ENCODE results near the gene MBD6. TPM values are rescaled to one million over a fixed set of nuclear protein-coding genes. Genes with fewer than 3 reads are reported as not detected.
"Not testable (repeated sequence)": the region's sequence is repeated elsewhere in the genome, so short reads cannot be mapped to it uniquely, and the experiment has no call there.

The MBD6 gene
- polyA plus RNA-seq, 1 donor = 67.7 TPM

GRCh38 chr12:57489157-57489641, 33.4 kb upstream of the MBD6 start:
- DNase-seq = no peak
- WGBS (ENCODE audit: insufficient coverage, low lambda C conversion rate) = 100% methylated on average over 2 of the region's 5 CpGs
- no peaks in the 10 kb centered on the region for H3K9me3 ChIP-seq (ENCODE audit: control insufficient read depth, low read depth, low read length)
- peak overlapping the region; percentile 92 for H3K4me3 ChIP-seq (ENCODE audit: low read length)
- H3K4me1 ChIP-seq (ENCODE audit: control insufficient read depth, insufficient read depth, low read length) = peaks cover 5% of the 10 kb centered on the region
- H3K36me3 ChIP-seq (ENCODE audit: control insufficient read depth, insufficient read depth, low read length) = peaks cover 29% of the 10 kb centered on the region
- H3K27ac ChIP-seq (ENCODE audit: low read length) = no peak overlapping the region
- H3K27me3 ChIP-seq (ENCODE audit: control insufficient read depth, insufficient read depth, low read length) = no peaks in the 10 kb centered on the region

GRCh38 chr12:57490126-57490525, 32.5 kb upstream of the MBD6 start:
- no CpG with 5 or more reads among the region's 4 CpGs for WGBS (ENCODE audit: insufficient coverage, low lambda C conversion rate)
- H3K9me3 ChIP-seq (ENCODE audit: control insufficient read depth, low read depth, low read length) = no peaks in the 10 kb centered on the region
- no peak overlapping the region for H3K27ac ChIP-seq (ENCODE audit: low read length)
- no peak overlapping the region for H3K4me3 ChIP-seq (ENCODE audit: low read length)
- H3K4me1 ChIP-seq (ENCODE audit: control insufficient read depth, insufficient read depth, low read length) = peaks cover 5% of the 10 kb centered on the region
- peaks cover 29% of the 10 kb centered on the region for H3K36me3 ChIP-seq (ENCODE audit: control insufficient read depth, insufficient read depth, low read length)
- no peaks in the 10 kb centered on the region for H3K27me3 ChIP-seq (ENCODE audit: control insufficient read depth, insufficient read depth, low read length)
- no peak for DNase-seq

- no peak overlapping the region for H3K27ac ChIP-seq (ENCODE audit: low read length)
- WGBS (ENCODE audit: insufficient coverage, low lambda C conversion rate) = 83% methylated on average over 1 of the region's 15 CpGs
Measured at GRCh38 chr12:57491393-57492280, 31.0 kb upstream of the MBD6 start.

GRCh38 chr12:57495051-57495701, 27.4 kb upstream of the MBD6 start:
- not testable (repeated sequence) for H3K4me1 ChIP-seq (ENCODE audit: control insufficient read depth, insufficient read depth, low read length); H3K4me3 ChIP-seq (ENCODE audit: low read length); DNase-seq; H3K9me3 ChIP-seq (ENCODE audit: control insufficient read depth, low read depth, low read length); H3K27me3 ChIP-seq (ENCODE audit: control insufficient read depth, insufficient read depth, low read length); H3K27ac ChIP-seq (ENCODE audit: low read length)
- WGBS (ENCODE audit: insufficient coverage, low lambda C conversion rate) = no CpG with 5 or more reads among the region's 48 CpGs
- H3K36me3 ChIP-seq (ENCODE audit: control insufficient read depth, insufficient read depth, low read length) = peaks cover 47% of the 10 kb centered on the region

More at GRCh38 chr12:57491393-57492280, 31.0 kb upstream of the MBD6 start:
- Histone ChIP-seq H3K4me3 (ENCODE audit: low read length) (no peak overlapping the region), H3K9me3 (ENCODE audit: control insufficient read depth, low read depth, low read length) (no peaks in the 10 kb centered on the region), H3K4me1 (ENCODE audit: control insufficient read depth, insufficient read depth, low read length) (peaks cover 5% of the 10 kb centered on the region), H3K27me3 (ENCODE audit: control insufficient read depth, insufficient read depth, low read length) (no peaks in the 10 kb centered on the region), H3K36me3 (ENCODE audit: control insufficient read depth, insufficient read depth, low read length) (peaks cover 31% of the 10 kb centered on the region)
- no peak for DNase-seq

- Histone ChIP-seq H3K36me3 (ENCODE audit: control insufficient read depth, insufficient read depth, low read length) (peaks cover 45% of the 10 kb centered on the region), H3K27ac (ENCODE audit: low read length) (no peak overlapping the region), H3K27me3 (ENCODE audit: control insufficient read depth, insufficient read depth, low read length) (no peaks in the 10 kb centered on the region), H3K4me1 (ENCODE audit: control insufficient read depth, insufficient read depth, low read length) (no peaks in the 10 kb centered on the region), H3K9me3 (ENCODE audit: control insufficient read depth, low read depth, low read length) (no peaks in the 10 kb centered on the region), H3K4me3 (ENCODE audit: low read length) (no peak overlapping the region)
- no peak for DNase-seq
Measured at GRCh38 chr12:57496822-57497221, 25.8 kb upstream of the MBD6 start.

GRCh38 chr12:57497223-57498131, 25.1 kb upstream of the MBD6 start:
- no peaks in the 10 kb centered on the region for H3K27me3 ChIP-seq (ENCODE audit: control insufficient read depth, insufficient read depth, low read length)
- WGBS (ENCODE audit: insufficient coverage, low lambda C conversion rate) = 100% methylated on average over 4 of the region's 12 CpGs
- H3K27ac ChIP-seq (ENCODE audit: low read length) = no peak overlapping the region
- H3K9me3 ChIP-seq (ENCODE audit: control insufficient read depth, low read depth, low read length) = no peaks in the 10 kb centered on the region
- no peak overlapping the region for H3K4me3 ChIP-seq (ENCODE audit: low read length)
- H3K36me3 ChIP-seq (ENCODE audit: control insufficient read depth, insufficient read depth, low read length) = peaks cover 49% of the 10 kb centered on the region
- H3K4me1 ChIP-seq (ENCODE audit: control insufficient read depth, insufficient read depth, low read length) = no peaks in the 10 kb centered on the region
- DNase-seq = no peak

GRCh38 chr12:57498132-57498502, 24.5 kb upstream of the MBD6 start:
- H3K4me3 ChIP-seq (ENCODE audit: low read length) = no peak overlapping the region
- H3K9me3 ChIP-seq (ENCODE audit: control insufficient read depth, low read depth, low read length) = no peaks in the 10 kb centered on the region
- H3K4me1 ChIP-seq (ENCODE audit: control insufficient read depth, insufficient read depth, low read length) = no peaks in the 10 kb centered on the region
- no peaks in the 10 kb centered on the region for H3K27me3 ChIP-seq (ENCODE audit: control insufficient read depth, insufficient read depth, low read length)
- no CpG with 5 or more reads among the region's 9 CpGs for WGBS (ENCODE audit: insufficient coverage, low lambda C conversion rate)
- no peak for DNase-seq
- H3K36me3 ChIP-seq (ENCODE audit: control insufficient read depth, insufficient read depth, low read length) = peaks cover 44% of the 10 kb centered on the region
- no peak overlapping the region for H3K27ac ChIP-seq (ENCODE audit: low read length)

GRCh38 chr12:57498571-57498970, 24.1 kb upstream of the MBD6 start:
- Histone ChIP-seq H3K9me3 (ENCODE audit: control insufficient read depth, low read depth, low read length) (no peaks in the 10 kb centered on the region), H3K4me3 (ENCODE audit: low read length) (no peak overlapping the region), H3K4me1 (ENCODE audit: control insufficient read depth, insufficient read depth, low read length) (no peaks in the 10 kb centered on the region), H3K36me3 (ENCODE audit: control insufficient read depth, insufficient read depth, low read length) (peaks cover 44% of the 10 kb centered on the region), H3K27ac (ENCODE audit: low read length) (no peak overlapping the region), H3K27me3 (ENCODE audit: control insufficient read depth, insufficient read depth, low read length) (no peaks in the 10 kb centered on the region)
- DNase-seq = no peak
- 100% methylated on average over 1 of the region's 4 CpGs for WGBS (ENCODE audit: insufficient coverage, low lambda C conversion rate)

GRCh38 chr12:57500213-57500612, 22.4 kb upstream of the MBD6 start:
- no peaks in the 10 kb centered on the region for H3K9me3 ChIP-seq (ENCODE audit: control insufficient read depth, low read depth, low read length)
- no peaks in the 10 kb centered on the region for H3K27me3 ChIP-seq (ENCODE audit: control insufficient read depth, insufficient read depth, low read length)
- peaks cover 57% of the 10 kb centered on the region for H3K36me3 ChIP-seq (ENCODE audit: control insufficient read depth, insufficient read depth, low read length)
- DNase-seq = no peak
- H3K4me3 ChIP-seq (ENCODE audit: low read length) = no peak overlapping the region
- no CpG with 5 or more reads among the region's 11 CpGs for WGBS (ENCODE audit: insufficient coverage, low lambda C conversion rate)
- H3K27ac ChIP-seq (ENCODE audit: low read length) = no peak overlapping the region
- no peaks in the 10 kb centered on the region for H3K4me1 ChIP-seq (ENCODE audit: control insufficient read depth, insufficient read depth, low read length)

GRCh38 chr12:57502311-57502969, 20.2 kb upstream of the MBD6 start:
- DNase-seq; H3K9me3 ChIP-seq (ENCODE audit: control insufficient read depth, low read depth, low read length); H3K4me3 ChIP-seq (ENCODE audit: low read length); H3K27me3 ChIP-seq (ENCODE audit: control insufficient read depth, insufficient read depth, low read length); H3K4me1 ChIP-seq (ENCODE audit: control insufficient read depth, insufficient read depth, low read length); H3K27ac ChIP-seq (ENCODE audit: low read length): not testable (repeated sequence)
- no CpG with 5 or more reads among the region's 22 CpGs for WGBS (ENCODE audit: insufficient coverage, low lambda C conversion rate)
- peaks cover 60% of the 10 kb centered on the region for H3K36me3 ChIP-seq (ENCODE audit: control insufficient read depth, insufficient read depth, low read length)
